GM12873 (cell line): Measurements from ENCODE around the gene MMP24.

Source experiments
- CTCF ChIP-seq: IDR thresholded peaks from 2 replicates; pipeline ENCODE4 v1.5.1; 2012; ENCODE audit warnings: low read depth, mild to moderate bottlenecking, moderate library complexity, low read length, control low read depth; ENCODE audit not compliant: insufficient read depth; ENCODE audit errors: missing control alignments

The MMP24 gene

GRCh38 chr20:35287509-35288324, 61.2 kb downstream of the MMP24 start:
- no peak for TF ChIP-seq CTCF

- TF ChIP-seq CTCF = no peak
These were observed 62.0 kb downstream of the MMP24 start for GRCh38 chr20:35288325-35289060.

GRCh38 chr20:35290186-35290886, 63.8 kb downstream of the MMP24 start:
- no peak for TF ChIP-seq CTCF

GRCh38 chr20:35290887-35291417, 64.5 kb downstream of the MMP24 start:
- TF ChIP-seq CTCF = no peak

- no peak for TF ChIP-seq CTCF
These were observed 65.4 kb downstream of the MMP24 start, which contains the start of gene FAM83C for GRCh38 chr20:35291654-35292503. Gene FAM83C, minus strand, starts transcription at chr20:35292425. Its CDS starts 121 bp downstream, at chr20:35292304.

GRCh38 chr20:35292504-35293285, 66.2 kb downstream of the MMP24 start:
- TF ChIP-seq CTCF = no peak
